ENCODE data around the gene ITGAL. TPM values are rescaled to one million over a fixed set of nuclear protein-coding genes. Genes with fewer than 3 reads are reported as not detected.

ITGAL gene
- total and polyA plus RNA-seq, 4 donors: 1.2 to 4.9 (median 3.7) TPM

- no peak overlapping the region for H3K27ac ChIP-seq (ENCODE audit: low read depth, low read length)
Measured at GRCh38 chr16:30523768-30524574, 51.4 kb downstream of the ITGAL start.

GRCh38 chr16:30524575-30525568, 52.3 kb downstream of the ITGAL start:
- DNase-seq (ENCODE audit: low read depth in 4 of 6, low spot score in 6 of 6): no peak
- peaks cover 22% of the 10 kb centered on the region for H3K36me3 ChIP-seq (ENCODE audit: control insufficient read depth, insufficient read depth, low read length)
- H3K4me3 ChIP-seq (ENCODE audit: low read depth, low read length): no peak overlapping the region
- H3K4me1 ChIP-seq (ENCODE audit: control insufficient read depth, insufficient read depth, low read length): peaks cover 37% of the 10 kb centered on the region
- WGBS (ENCODE audit: insufficient coverage): 96% methylated on average over 60 of the region's 60 CpGs
- no peak overlapping the region for H3K27ac ChIP-seq (ENCODE audit: low read depth, low read length)
- no peaks in the 10 kb centered on the region for H3K27me3 ChIP-seq (ENCODE audit: control insufficient read depth, insufficient read depth, low read length)
- no peaks in the 10 kb centered on the region for H3K9me3 ChIP-seq (ENCODE audit: control insufficient read depth, insufficient read depth, low read length)

More at GRCh38 chr16:30523768-30524574, 51.4 kb downstream of the ITGAL start:
- peaks cover 37% of the 10 kb centered on the region for H3K4me1 ChIP-seq (ENCODE audit: control insufficient read depth, insufficient read depth, low read length)
- H3K36me3 ChIP-seq (ENCODE audit: control insufficient read depth, insufficient read depth, low read length): peaks cover 22% of the 10 kb centered on the region
- H3K9me3 ChIP-seq (ENCODE audit: control insufficient read depth, insufficient read depth, low read length): no peaks in the 10 kb centered on the region
- no peak overlapping the region for H3K4me3 ChIP-seq (ENCODE audit: low read depth, low read length)
- H3K27me3 ChIP-seq (ENCODE audit: control insufficient read depth, insufficient read depth, low read length): no peaks in the 10 kb centered on the region
- DNase-seq (ENCODE audit: low read depth in 4 of 6, low spot score in 6 of 6): peak in 1 of 6 donors; percentile 28
- WGBS (ENCODE audit: insufficient coverage): 76% methylated on average over 23 of the region's 26 CpGs

DNA sequence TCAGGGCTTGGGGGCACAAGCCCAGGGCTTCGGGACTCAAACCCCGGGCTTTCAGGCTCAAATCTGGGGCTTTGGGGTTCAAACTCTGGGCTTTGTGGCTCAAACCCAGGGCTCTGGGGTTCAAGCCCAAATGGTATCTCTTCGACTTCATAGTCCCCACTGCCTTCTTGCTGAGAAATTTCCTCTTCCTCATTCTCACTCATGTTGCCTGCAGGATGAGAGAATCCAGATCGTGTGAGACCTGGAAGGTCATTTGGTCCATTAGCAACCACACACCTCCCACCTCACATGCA, 53.2 kb downstream of the ITGAL start:
- H3K9me3 ChIP-seq (ENCODE audit: control insufficient read depth, insufficient read depth, low read length): no peaks in the 10 kb centered on the region
- DNase-seq (ENCODE audit: low read depth in 4 of 6, low spot score in 6 of 6): no peak
- no peaks in the 10 kb centered on the region for H3K27me3 ChIP-seq (ENCODE audit: control insufficient read depth, insufficient read depth, low read length)
- H3K4me3 ChIP-seq (ENCODE audit: low read depth, low read length): peak overlapping the region; percentile 60
- H3K27ac ChIP-seq (ENCODE audit: low read depth, low read length): peak overlapping the region; percentile 64
- peaks cover 26% of the 10 kb centered on the region for H3K36me3 ChIP-seq (ENCODE audit: control insufficient read depth, insufficient read depth, low read length)
- WGBS (ENCODE audit: insufficient coverage): 69% methylated on average over 3 of the region's 4 CpGs
- H3K4me1 ChIP-seq (ENCODE audit: control insufficient read depth, insufficient read depth, low read length): peaks cover 37% of the 10 kb centered on the region

- Histone ChIP-seq H3K4me3 (ENCODE audit: low read depth, low read length) (peak within 1 kb of the TSS; percentile 80), H3K9me3 (ENCODE audit: control insufficient read depth, insufficient read depth, low read length) (no peaks in the 10 kb centered on the region), H3K4me1 (ENCODE audit: control insufficient read depth, insufficient read depth, low read length) (peaks cover 37% of the 10 kb centered on the region), H3K27ac (ENCODE audit: low read depth, low read length) (peak within 1 kb of the TSS; percentile 98), H3K27me3 (ENCODE audit: control insufficient read depth, insufficient read depth, low read length) (no peaks in the 10 kb centered on the region), H3K36me3 (ENCODE audit: control insufficient read depth, insufficient read depth, low read length) (peaks cover 30% of the 10 kb centered on the region)
- DNase-seq (ENCODE audit: low read depth in 4 of 6, low spot score in 6 of 6): peak in 2 of 6 donors; percentile 26 to 30
- WGBS (ENCODE audit: insufficient coverage): under 1% methylated on average over 60 of the region's 73 CpGs
Measured at GRCh38 chr16:30526137-30526822, 53.7 kb downstream of the ITGAL start, which contains the start of gene ZNF768. TSS of gene ZNF768 (minus strand) at chr16:30526566. CDS start at chr16:30526413, 153 bp downstream.

- DNase-seq (ENCODE audit: low read depth in 4 of 6, low spot score in 6 of 6): peak; percentile 84 to 99 (median 92)
- no peaks in the 10 kb centered on the region for H3K9me3 ChIP-seq (ENCODE audit: control insufficient read depth, insufficient read depth, low read length)
- WGBS (ENCODE audit: insufficient coverage): 0% methylated on average over 64 of the region's 79 CpGs
Measured at GRCh38 chr16:30526823-30527634, 54.5 kb downstream of the ITGAL start.

DNA sequence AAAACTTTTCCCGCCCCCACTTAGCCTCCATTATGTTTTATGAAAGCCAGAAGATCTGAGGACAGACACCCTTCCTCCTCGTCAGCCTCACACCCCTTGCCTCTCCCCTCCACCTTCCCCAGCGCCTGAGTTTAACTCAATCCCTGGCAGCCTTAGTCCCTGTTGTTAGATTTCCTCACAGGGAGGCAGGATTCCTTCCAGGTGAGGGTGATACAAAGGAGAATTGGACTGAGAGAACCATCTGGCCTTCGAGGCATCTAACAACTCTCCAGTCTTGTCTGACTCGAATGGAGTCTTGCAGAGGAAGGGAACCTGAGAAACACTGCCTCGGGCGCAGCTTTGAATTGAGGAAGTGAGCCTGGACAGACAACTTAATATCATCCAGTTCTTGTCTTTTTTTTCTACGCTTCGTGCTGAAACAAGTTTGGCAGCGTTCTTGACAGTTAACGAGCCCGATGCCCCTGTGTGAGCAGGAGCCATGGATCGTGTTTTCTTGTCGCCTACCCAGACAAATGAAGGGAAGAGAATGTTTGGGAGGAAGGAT, 55.2 kb downstream of the ITGAL start:
- peaks cover 44% of the 10 kb centered on the region for H3K36me3 ChIP-seq (ENCODE audit: control insufficient read depth, insufficient read depth, low read length)
- peak overlapping the region; percentile 80 for H3K4me3 ChIP-seq (ENCODE audit: low read depth, low read length)
- DNase-seq (ENCODE audit: low read depth in 4 of 6, low spot score in 6 of 6): no peak
- no peaks in the 10 kb centered on the region for H3K9me3 ChIP-seq (ENCODE audit: control insufficient read depth, insufficient read depth, low read length)
- WGBS (ENCODE audit: insufficient coverage): 31% methylated on average over 8 of the region's 14 CpGs
- H3K27me3 ChIP-seq (ENCODE audit: control insufficient read depth, insufficient read depth, low read length): no peaks in the 10 kb centered on the region
- H3K4me1 ChIP-seq (ENCODE audit: control insufficient read depth, insufficient read depth, low read length): peaks cover 37% of the 10 kb centered on the region
- H3K27ac ChIP-seq (ENCODE audit: low read depth, low read length): peak overlapping the region; percentile 98

More at GRCh38 chr16:30526823-30527634, 54.5 kb downstream of the ITGAL start:
- H3K27me3 ChIP-seq (ENCODE audit: control insufficient read depth, insufficient read depth, low read length): no peaks in the 10 kb centered on the region
- peak overlapping the region; percentile 80 for H3K4me3 ChIP-seq (ENCODE audit: low read depth, low read length)
- peaks cover 37% of the 10 kb centered on the region for H3K36me3 ChIP-seq (ENCODE audit: control insufficient read depth, insufficient read depth, low read length)
- peaks cover 37% of the 10 kb centered on the region for H3K4me1 ChIP-seq (ENCODE audit: control insufficient read depth, insufficient read depth, low read length)
- peak overlapping the region; percentile 98 for H3K27ac ChIP-seq (ENCODE audit: low read depth, low read length)

DNA sequence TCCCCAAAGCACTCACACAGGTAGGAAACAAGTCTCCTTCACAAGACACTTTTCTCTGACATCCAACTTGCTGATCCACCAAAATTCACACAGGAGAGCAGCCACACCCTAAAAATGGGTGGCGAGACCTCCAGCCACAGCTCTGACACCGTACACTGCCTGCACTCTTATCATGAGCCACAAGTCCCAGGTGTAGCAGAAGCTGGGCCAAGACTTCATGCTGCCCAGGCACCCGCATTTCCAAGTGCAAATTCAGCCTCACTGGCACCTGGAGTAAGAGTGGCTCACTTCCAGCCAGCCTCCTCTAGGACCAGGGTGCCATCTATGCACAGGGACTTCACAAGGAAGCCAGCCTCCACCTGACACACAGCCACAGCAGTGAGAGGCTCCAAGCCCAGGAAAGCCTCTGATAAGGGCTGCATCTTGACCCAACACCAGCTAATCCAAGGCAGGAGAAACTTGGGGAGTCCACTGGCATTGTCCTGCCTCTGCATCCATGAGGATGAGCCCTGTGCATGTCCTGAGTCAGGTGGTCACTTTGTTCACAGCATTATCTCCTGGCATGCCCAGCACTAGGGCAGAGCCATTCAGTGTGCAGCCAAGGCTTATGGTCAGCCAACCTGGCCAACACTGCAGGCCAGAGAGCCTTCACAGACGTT, 56.4 kb downstream of the ITGAL start:
- 81% methylated on average over 4 of the region's 4 CpGs for WGBS (ENCODE audit: insufficient coverage)
- no peak overlapping the region for H3K4me3 ChIP-seq (ENCODE audit: low read depth, low read length)
- H3K27me3 ChIP-seq (ENCODE audit: control insufficient read depth, insufficient read depth, low read length): no peaks in the 10 kb centered on the region
- H3K27ac ChIP-seq (ENCODE audit: low read depth, low read length): no peak overlapping the region
- H3K36me3 ChIP-seq (ENCODE audit: control insufficient read depth, insufficient read depth, low read length): peaks cover 47% of the 10 kb centered on the region
- peaks cover 48% of the 10 kb centered on the region for H3K4me1 ChIP-seq (ENCODE audit: control insufficient read depth, insufficient read depth, low read length)
- no peak for DNase-seq (ENCODE audit: low read depth in 4 of 6, low spot score in 6 of 6)
- no peaks in the 10 kb centered on the region for H3K9me3 ChIP-seq (ENCODE audit: control insufficient read depth, insufficient read depth, low read length)
